D721Med (cell line): Measurements from ENCODE around the gene TGFB1.

Experiments
- DNase-seq: peaks from one replicate; pipeline ENCODE4 v3.0.0; 2011; ENCODE audit warnings: low spot score; ENCODE audit not compliant: insufficient read length
- FAIRE-seq: peaks from 2 replicates; lab custom pipeline; 2011; peaks lifted over from hg19 to GRCh38; lab: Jason Lieb, UNC
- CTCF ChIP-seq: IDR thresholded peaks from 2 replicates; pipeline ENCODE4 v1.5.1; 2012; ENCODE audit warnings: mild to moderate bottlenecking, control low read depth; ENCODE audit not compliant: insufficient read depth; ENCODE audit errors: missing control alignments

TGFB1 gene

GRCh38 chr19:41341669-41342490 is 11.8 kb downstream of the TGFB1 start:
- TF ChIP-seq CTCF = peak; percentile 1
- DNase-seq = no peak
- FAIRE-seq = no peak

- no peak for TF ChIP-seq CTCF
- no peak for DNase-seq
- FAIRE-seq = no peak
Observed at GRCh38 chr19:41339936-41340335, 13.8 kb downstream of the TGFB1 start.

GRCh38 chr19:41335467-41335866 is 18.3 kb downstream of the TGFB1 start:
- no peak for FAIRE-seq
- TF ChIP-seq CTCF = no peak
- DNase-seq = no peak

- FAIRE-seq = no peak
Observed at GRCh38 chr19:41334793-41335192, 18.9 kb downstream of the TGFB1 start.

GRCh38 chr19:41332468-41332867 is 21.3 kb downstream of the TGFB1 start:
- FAIRE-seq (no peak), DNase-seq (no peak)
- TF ChIP-seq CTCF = no peak

More at GRCh38 chr19:41334793-41335192, 18.9 kb downstream of the TGFB1 start:
- TF ChIP-seq CTCF = no peak
- DNase-seq = no peak

- FAIRE-seq (no peak), DNase-seq (no peak)
Observed at GRCh38 chr19:41332000-41332399, 21.7 kb downstream of the TGFB1 start.

More at GRCh38 chr19:41332000-41332399, 21.7 kb downstream of the TGFB1 start:
- no peak for TF ChIP-seq CTCF
